ENCODE measurements around the gene MMP20. TPM values are rescaled to one million over a fixed set of nuclear protein-coding genes. Genes with fewer than 3 reads are reported as not detected.

Gene MMP20
- total and polyA plus RNA-seq, 2 experiments from 2014 or later, result not detected

- Mint-ChIP-seq H3K4me3 (no peak overlapping the region), H3K27ac (no peak overlapping the region), H3K27me3 (ENCODE audit: insufficient read depth, low read depth, poor library complexity) (no peaks in the 10 kb centered on the region), H3K4me1 (no peaks in the 10 kb centered on the region), H3K9me3 (no peaks in the 10 kb centered on the region), H3K36me3 (ENCODE audit: low read depth) (no peaks in the 10 kb centered on the region)
- H2AFZ ChIP-seq, result no peak overlapping the region
- no peaks in the 10 kb centered on the region for H3K79me2 ChIP-seq (replicated peaks; ENCODE audit: insufficient read depth)
- peaks cover 5% of the 10 kb centered on the region; the same call in 1 of the 2 replicates for H3K9me2 ChIP-seq (ENCODE audit: insufficient read depth)
- no peaks in the 10 kb centered on the region for H3K27me3 ChIP-seq (ENCODE audit: insufficient read depth)
- no peak for ATAC-seq
- no peak overlapping the region for H3K4me3 ChIP-seq
- H3K27ac ChIP-seq (ENCODE audit: low read depth), result no peak overlapping the region
- H3K4me2 ChIP-seq, result no peak overlapping the region
- TF ChIP-seq CTCF (conservative IDR thresholded peaks at IDR 0.05; ENCODE audit: low read depth in 2 of 2) (no peak), ZNF462 (CRISPR knock-in tag; IDR thresholded peaks at IDR 0.05) (no peak), EZH2 (IDR thresholded peaks at IDR 0.05; ENCODE audit: low read depth, unreplicated experiment) (no peak), ETS1 (IDR thresholded peaks at IDR 0.05) (no peak), NANOG (IDR thresholded peaks at IDR 0.05; ENCODE audit: borderline replicate concordance) (no peak), EZH2phosphoT487 (IDR thresholded peaks at IDR 0.05; ENCODE audit: unreplicated experiment) (no peak), REST (IDR thresholded peaks at IDR 0.05; ENCODE audit: unreplicated experiment) (no peak), ZNF114 (CRISPR knock-in tag; IDR thresholded peaks at IDR 0.05) (no peak), JUNB (IDR thresholded peaks at IDR 0.05; ENCODE audit: unreplicated experiment) (no peak), ZNF331 (CRISPR knock-in tag; IDR thresholded peaks at IDR 0.05; ENCODE audit: low read depth) (no peak), CREB1 (CRISPR knock-in tag; IDR thresholded peaks at IDR 0.05; ENCODE audit: low read depth) (no peak), POLR2AphosphoS5 (IDR thresholded peaks at IDR 0.05; ENCODE audit: low read depth) (no peak), STAT1 (IDR thresholded peaks at IDR 0.05; ENCODE audit: unreplicated experiment) (no peak)
- H4K20me1 ChIP-seq (replicated peaks; ENCODE audit: insufficient read depth), result no peaks in the 10 kb centered on the region
- DNase-seq (ENCODE audit: low spot score), result no peak
- no peaks in the 10 kb centered on the region for H3K36me3 ChIP-seq (ENCODE audit: insufficient read depth)
- H3F3A ChIP-seq (replicated peaks; ENCODE audit: low read depth), result no peaks in the 10 kb centered on the region
- H3K4me1 ChIP-seq (ENCODE audit: insufficient read depth), result no peaks in the 10 kb centered on the region
Observed at GRCh38 chr11:102576350-102576749, 48.8 kb downstream of the MMP20 start.
